Mucosa of rectum (tissue), 2 donors: ENCODE data around the gene KRTAP10-2.
"Not testable (repeated sequence)": the region's sequence is repeated elsewhere in the genome, so short reads cannot be mapped to it uniquely, and the experiment has no call there.

Experiments
- H3K27ac ChIP-seq, 2 donors: one replicate each; pipeline ENCODE4 v1.7.0; 2013; ENCODE audit warnings: inconsistent platforms in 2 of 2, low read depth in 2 of 2, low read length in 2 of 2
- H3K27me3 ChIP-seq, 2 donors: one replicate each; pipeline ENCODE4 v1.7.0; 2013; ENCODE audit warnings: low read length in 2 of 2; ENCODE audit not compliant: control insufficient read depth in 2 of 2, insufficient read depth in 2 of 2
- H3K36me3 ChIP-seq, 2 donors: one replicate each; pipeline ENCODE4 v1.7.0; 2013; ENCODE audit warnings: low read length in 2 of 2; ENCODE audit not compliant: control insufficient read depth in 2 of 2, insufficient read depth in 2 of 2
- H3K4me1 ChIP-seq, 2 donors: one replicate each; pipeline ENCODE4 v1.7.0; 2013; ENCODE audit warnings: low read length in 2 of 2, mild to moderate bottlenecking in 1 of 2; ENCODE audit not compliant: control insufficient read depth in 2 of 2, insufficient read depth in 2 of 2
- H3K4me3 ChIP-seq, 2 donors: one replicate each; pipeline ENCODE4 v1.7.0; 2013; ENCODE audit warnings: low read length in 2 of 2
- H3K9ac ChIP-seq, 2 donors: one replicate each; pipeline ENCODE4 v1.7.0; 2013; ENCODE audit warnings: low read length in 2 of 2, low read depth in 1 of 2, mild to moderate bottlenecking in 1 of 2
- H3K9me3 ChIP-seq, 2 donors: one replicate each; pipeline ENCODE4 v1.7.0; 2013; ENCODE audit warnings: low read length in 2 of 2; ENCODE audit not compliant: control insufficient read depth in 2 of 2
- donor health status: healthy.
- donor health status: Normal muscosa, but diverticular disease.

Gene KRTAP10-2

GRCh38 chr21:44505673-44506278, 45.5 kb downstream of the KRTAP10-2 start:
- H3K4me3 ChIP-seq = no peak overlapping the region
- H3K4me1 ChIP-seq = peaks cover 0 to 3% of the 10 kb centered on the region in 2 donors
- H3K9me3 ChIP-seq = no peaks in the 10 kb centered on the region
- H3K36me3 ChIP-seq = no peaks in the 10 kb centered on the region
- H3K27ac ChIP-seq = no peak overlapping the region
- no peak overlapping the region for H3K9ac ChIP-seq
- H3K27me3 ChIP-seq = peaks cover 0 to 2% of the 10 kb centered on the region in 2 donors

GRCh38 chr21:44503901-44504399, 47.4 kb downstream of the KRTAP10-2 start:
- no peaks in the 10 kb centered on the region for H3K27me3 ChIP-seq
- H3K9me3 ChIP-seq = no peaks in the 10 kb centered on the region
- no peak overlapping the region for H3K27ac ChIP-seq
- no peak overlapping the region for H3K4me3 ChIP-seq
- no peak overlapping the region for H3K9ac ChIP-seq
- peaks cover 0 to 2% of the 10 kb centered on the region in 2 donors for H3K4me1 ChIP-seq
- H3K36me3 ChIP-seq = no peaks in the 10 kb centered on the region

- not testable (repeated sequence) for H3K4me3 ChIP-seq, H3K27ac ChIP-seq, H3K4me1 ChIP-seq, H3K27me3 ChIP-seq, H3K9ac ChIP-seq, H3K36me3 ChIP-seq, H3K9me3 ChIP-seq
Measured at GRCh38 chr21:44503006-44503889, 48.1 kb downstream of the KRTAP10-2 start.

GRCh38 chr21:44502171-44502958, 48.9 kb downstream of the KRTAP10-2 start:
- no peak overlapping the region for H3K4me3 ChIP-seq
- H3K36me3 ChIP-seq = no peaks in the 10 kb centered on the region
- H3K27ac ChIP-seq = no peak overlapping the region
- H3K9me3 ChIP-seq = no peaks in the 10 kb centered on the region
- H3K27me3 ChIP-seq = no peaks in the 10 kb centered on the region
- H3K4me1 ChIP-seq = peaks cover 0 to 5% of the 10 kb centered on the region in 2 donors
- no peak overlapping the region for H3K9ac ChIP-seq
